ENCODE results near the gene DMTF1. TPM values are rescaled to one million over a fixed set of nuclear protein-coding genes. Genes with fewer than 3 reads are reported as not detected.

Gene DMTF1
- total RNA-seq, 1 experiment from 2014 or later = 56.3 TPM

- BruUV-seq (replicated peaks) = no TSS peak
- no peak overlapping the region for H3K4me2 ChIP-seq (ENCODE audit: low read length)
- peaks cover 40 to 63% of the 10 kb centered on the region in 2 experiments for H3K36me3 ChIP-seq (ENCODE audit: control insufficient read depth in 1 of 2, insufficient read depth in 2 of 2, low read length in 2 of 2)
- no peak overlapping the region for H3K4me3 ChIP-seq (replicated peaks in 1 of 2; ENCODE audit: low read depth in 1 of 2, low read length in 2 of 2)
- ATAC-seq = no peak
- RAD21 ChIA-PET (ENCODE audit: low non-redundant PET in 1 of 2, low total read pairs in 2 of 2, uncharacterized antibody in 2 of 2, unreplicated experiment in 2 of 2) = no interaction called here
- H2AFZ ChIP-seq (ENCODE audit: low read depth, low read length, poor library complexity, severe bottlenecking) = no peak overlapping the region
- intact Hi-C loops (cut with micrococcal nuclease) = no loop called here
- no peaks in the 10 kb centered on the region for H3K27me3 ChIP-seq (ENCODE audit: insufficient read depth, low read length)
- no peaks in the 10 kb centered on the region; the same call in 1 of the 2 replicates for H3K79me2 ChIP-seq (ENCODE audit: insufficient read depth, low read length)
- H4K20me1 ChIP-seq (ENCODE audit: insufficient read depth) = no peaks in the 10 kb centered on the region
- DNase-seq (ENCODE audit: low read depth, low spot score) = no peak
- H3K4me1 ChIP-seq (ENCODE audit: control insufficient read depth in 1 of 2, insufficient read depth in 2 of 2, low read length in 2 of 2) = no peaks in the 10 kb centered on the region
- no peaks in the 10 kb centered on the region for H3K9me2 ChIP-seq (ENCODE audit: insufficient read depth)
- H3K9me3 ChIP-seq (ENCODE audit: control insufficient read depth in 1 of 2, insufficient read depth in 1 of 2, low read depth in 1 of 2, low read length in 2 of 2) = no peaks in the 10 kb centered on the region
- POLR2A ChIA-PET = no interaction called here
- H3K27ac ChIP-seq (ENCODE audit: low read depth, low read length) = no peak overlapping the region
- no peak for TF ChIP-seq ATF3 (IDR thresholded peaks at IDR 0.05)
- no peak for TF ChIP-seq SIN3A (IDR thresholded peaks at IDR 0.05; ENCODE audit: low read depth)
- TF ChIP-seq SRF (IDR thresholded peaks at IDR 0.05; ENCODE audit: low read depth) = no peak
- TF ChIP-seq JUND (IDR thresholded peaks at IDR 0.05) = no peak
- TF ChIP-seq EZH2phosphoT487 (IDR thresholded peaks at IDR 0.05; ENCODE audit: borderline replicate concordance) = no peak
- TF ChIP-seq POLR2A (IDR thresholded peaks at IDR 0.05; ENCODE audit: borderline replicate concordance, extremely low read depth, insufficient read depth, insufficient read length) = no peak
- TF ChIP-seq SP1 (IDR thresholded peaks at IDR 0.05; ENCODE audit: low read depth) = no peak
- no peak for TF ChIP-seq RAD21 (IDR thresholded peaks at IDR 0.05; ENCODE audit: low read depth)
- no peak for TF ChIP-seq EZH2 (IDR thresholded peaks at IDR 0.05)
- no peak for TF ChIP-seq ZNF274 (IDR thresholded peaks at IDR 0.05; ENCODE audit: low read depth, low read length)
- no peak for TF ChIP-seq EGR1 (IDR thresholded peaks at IDR 0.05; ENCODE audit: low read depth)
- no peak for TF ChIP-seq ELF1 (IDR thresholded peaks at IDR 0.05; ENCODE audit: borderline replicate concordance, low read depth)
- no peak for TF ChIP-seq CTCF (IDR thresholded peaks at IDR 0.05 in 2 of 3, conservative IDR thresholded peaks at IDR 0.05 in 1 of 3; ENCODE audit: borderline replicate concordance in 1 of 3, insufficient read depth in 1 of 3, low read depth in 2 of 3, low read length in 2 of 3)
- TF ChIP-seq ZFX (IDR thresholded peaks at IDR 0.05) = no peak
- CTCF ChIA-PET = no interaction called here
- no peak overlapping the region for H3K9ac ChIP-seq (ENCODE audit: low read length)
Measured at GRCh38 chr7:87187120-87187519, 34.9 kb downstream of the DMTF1 start.
